Endothelial cell of umbilical vein (primary cell): ENCODE data around the gene PRSS33. TPM values are rescaled to one million over a fixed set of nuclear protein-coding genes. Genes with fewer than 3 reads are reported as not detected.

Experiments
- BruUV-seq: library from RNA; stranded (reverse); fragments of 400-500 nt; replicated peaks from 2 replicates; lab custom pipeline; 2021; lab: Mats Ljungman, UMichigan
- CTCF ChIA-PET: fragments of 300-600, 350-600 bp; sonication (Branson Sonifier 250); formaldehyde crosslinking; loops from one replicate; lab custom pipeline; 2021; ENCODE audit warnings: antibody characterized with exemption, inconsistent platforms; lab: Charles Lee
- POLR2A ChIA-PET: fragments of 300-600, 350-600 bp; sonication (Branson Sonifier 250); formaldehyde crosslinking; loops from one replicate; lab custom pipeline; 2021; ENCODE audit warnings: antibody characterized with exemption, inconsistent platforms; lab: Charles Lee
- DNase-seq: peaks from one replicate; pipeline ENCODE4 v3.0.0-alpha.2; 2011; ENCODE audit warnings: low read depth, low spot score
- FAIRE-seq: peaks from 2 replicates; lab custom pipeline; 2011; peaks lifted over from hg19 to GRCh38; lab: Jason Lieb, UNC
- H2AFZ ChIP-seq: 2 replicates; pipeline ENCODE4 v1.6.0; 2012; ENCODE audit warnings: low read depth, low read length, control low read depth, inconsistent platforms
- H3K27ac ChIP-seq: 2 replicates; pipeline ENCODE4 v1.5.1; 2011; ENCODE audit warnings: low read depth, mild to moderate bottlenecking, control low read depth, low read length, moderate library complexity; ENCODE audit not compliant: insufficient read depth
- H3K27me3 ChIP-seq, 2 experiments: 2 replicates each; pipeline versions ENCODE4 v1.6.0 to v1.6.1; 2011; ENCODE audit warnings: low read length in 2 of 2, mixed read lengths in 1 of 2; ENCODE audit not compliant: control insufficient read depth in 2 of 2, insufficient read depth in 2 of 2
- H3K36me3 ChIP-seq, 2 experiments: 2 replicates in 1 of 2; 3 replicates in 1 of 2; pipeline ENCODE4 v1.5.1; 2011; ENCODE audit warnings: low read length in 2 of 2, mild to moderate bottlenecking in 1 of 2, moderate library complexity in 1 of 2; ENCODE audit not compliant: control insufficient read depth in 2 of 2, insufficient read depth in 2 of 2; ENCODE audit errors: extremely low read depth in 1 of 2
- H3K4me1 ChIP-seq: 3 replicates; pipeline ENCODE4 v1.5.1; 2011; ENCODE audit warnings: mild to moderate bottlenecking, low read length; ENCODE audit not compliant: control insufficient read depth, insufficient read depth; ENCODE audit errors: extremely low read depth
- H3K4me2 ChIP-seq: 2 replicates; pipeline ENCODE4 v1.6.1; 2011; ENCODE audit warnings: low read length, control low read depth, mixed read lengths; ENCODE audit not compliant: insufficient read depth
- H3K4me3 ChIP-seq, 3 experiments: fragments of 200-600 bp in 1 of 3; sonication (generic), shearing (Covaris generic) in 1 of 3; replicated peaks in 1 of 3; 2 replicates each; pipeline ENCODE4 v1.5.1; 2011 to 2016; ENCODE audit warnings: control low read depth in 3 of 3, low read length in 3 of 3, mild to moderate bottlenecking in 2 of 3, inconsistent platforms in 1 of 3, low read depth in 1 of 3, moderate library complexity in 1 of 3; ENCODE audit not compliant: insufficient read depth in 1 of 3
- H3K79me2 ChIP-seq: 2 replicates; pipeline ENCODE4 v1.6.0; 2012; ENCODE audit warnings: low read length, inconsistent platforms; ENCODE audit not compliant: control insufficient read depth, insufficient read depth
- H3K9ac ChIP-seq: replicated peaks from 2 replicates; pipeline ENCODE3; 2011; ENCODE audit warnings: low read length, control low read depth; ENCODE audit not compliant: insufficient read depth; ENCODE audit errors: extremely low read depth
- H3K9me1 ChIP-seq: replicated peaks from 3 replicates; pipeline ENCODE4 v1.6.0; 2011; ENCODE audit warnings: mild to moderate bottlenecking, low read length; ENCODE audit not compliant: control insufficient read depth, insufficient read depth; ENCODE audit errors: extremely low read depth
- H3K9me3 ChIP-seq: replicated peaks from 2 replicates; pipeline ENCODE4 v1.5.1; 2012; ENCODE audit warnings: low read length, inconsistent platforms; ENCODE audit not compliant: control insufficient read depth, insufficient read depth
- H4K20me1 ChIP-seq: replicated peaks from 2 replicates; pipeline ENCODE3; 2011; ENCODE audit warnings: mild to moderate bottlenecking, low read length; ENCODE audit not compliant: control insufficient read depth, insufficient read depth; ENCODE audit errors: extremely low read depth
- EZH2 ChIP-seq: IDR thresholded peaks from 2 replicates; pipeline ENCODE4 v1.6.1; 2012; ENCODE audit warnings: borderline replicate concordance, low read depth, mild to moderate bottlenecking, moderate library complexity, low read length, inconsistent platforms; ENCODE audit not compliant: severe bottlenecking
- FOS ChIP-seq: IDR thresholded peaks from 2 replicates; pipeline ENCODE4 v1.6.1; 2011; ENCODE audit warnings: mild to moderate bottlenecking, low read length, moderate library complexity, borderline replicate concordance; ENCODE audit not compliant: insufficient read depth
- GATA2 ChIP-seq: IDR thresholded peaks from 2 replicates; pipeline ENCODE4 v1.7.0; 2011; ENCODE audit warnings: low read depth, mild to moderate bottlenecking, moderate library complexity, mixed read lengths, low read length; ENCODE audit not compliant: insufficient read length, insufficient read depth
- JUN ChIP-seq: IDR thresholded peaks from 2 replicates; pipeline ENCODE4 v1.6.1; 2011; ENCODE audit warnings: borderline replicate concordance, low read depth; ENCODE audit not compliant: insufficient read length, insufficient read depth
- MYC ChIP-seq: IDR thresholded peaks from one replicate; pipeline ENCODE4 v1.6.1; 2011; ENCODE audit warnings: mild to moderate bottlenecking, low read depth, low read length
- POLR2A ChIP-seq: IDR thresholded peaks from 2 replicates; pipeline ENCODE4 v1.6.1; 2012; ENCODE audit warnings: low read depth, mild to moderate bottlenecking, control low read depth, low read length
- POLR2AphosphoS5 ChIP-seq: IDR thresholded peaks from 2 replicates; pipeline ENCODE4 v1.6.1; 2012; ENCODE audit warnings: low read depth, mild to moderate bottlenecking, control low read depth, low read length, moderate library complexity; ENCODE audit not compliant: insufficient read depth
- dilution Hi-C: fragments of 300-500 bp; cut with MboI; formaldehyde crosslinking; loops from one replicate; pipeline ENCODE4 v1.15.0; 2019; ENCODE audit warnings: low sequenced_read_pairs; ENCODE audit not compliant: extremely low pct_ligation_motif_present
- intact Hi-C: fragments of 100-400 bp; cut with micrococcal nuclease; formaldehyde crosslinking; loops from one replicate; pipeline ENCODE4 v1.10.0; 2022
- polyA plus RNA-seq, 4 experiments: library from polyadenylated mRNA; depleted of rRNA in 3 of 4; stranded (reverse) in 3 of 4; unstranded in 1 of 4; fragments of >200 nt; gene quantifications; 2 replicates each; pipeline versions ENCODE4 v1.2.1 to v1.2.3, GENCODE V29; 2011 to 2012; ENCODE audit warnings: missing spikeins in 1 of 4
- total RNA-seq: library from RNA; stranded (reverse); gene quantifications from 2 replicates; pipeline ENCODE4 v1.2.3, GENCODE V29; 2021
- TF ChIP-seq, protein P1 (sequence below): IDR thresholded peaks from 2 replicates; pipeline ENCODE4 v1.6.1; 2011; ENCODE audit not compliant: insufficient read depth, insufficient read length
- TF ChIP-seq, protein P2 (sequence below), 2 donors: IDR thresholded peaks; 1 replicate in 1 of 2; 2 replicates in 1 of 2; pipeline ENCODE4 v1.5.1; 2011; ENCODE audit warnings: low read length in 2 of 2, mild to moderate bottlenecking in 2 of 2, moderate library complexity in 2 of 2, control low read depth in 1 of 2, inconsistent platforms in 1 of 2, low read depth in 1 of 2; ENCODE audit not compliant: insufficient read depth in 1 of 2; ENCODE audit errors: extremely low read depth in 1 of 2

The PRSS33 gene
- total and polyA plus RNA-seq, 2 donors (not counting 3 experiments of a cell fraction or from before 2014, with no cell fraction given): not detected

DNA sequence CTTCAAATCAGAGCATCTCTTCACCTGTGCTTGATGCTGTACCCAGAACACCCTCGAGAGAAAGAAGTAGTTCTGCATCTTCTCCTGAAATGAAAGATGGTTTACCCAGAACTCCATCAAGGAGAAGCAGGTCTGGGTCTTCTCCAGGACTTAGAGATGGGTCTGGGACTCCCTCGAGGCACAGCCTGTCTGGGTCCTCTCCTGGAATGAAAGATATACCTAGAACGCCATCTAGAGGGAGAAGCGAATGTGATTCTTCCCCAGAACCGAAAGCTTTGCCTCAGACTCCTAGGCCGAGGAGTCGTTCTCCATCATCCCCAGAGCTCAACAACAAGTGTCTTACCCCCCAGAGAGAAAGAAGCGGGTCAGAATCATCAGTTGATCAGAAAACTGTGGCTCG is 22.6 kb downstream of the PRSS33 start:
- H4K20me1 ChIP-seq: no peaks in the 10 kb centered on the region
- dilution Hi-C loops: no loop called here
- intact Hi-C loops: no loop called here

More for the DNA sequence above, 22.6 kb downstream of the PRSS33 start:
- Histone ChIP-seq H3K27ac (no peak overlapping the region), H3K4me2 (no peak overlapping the region), H3K4me3 (no peak overlapping the region), H3K36me3 (peaks cover 78 to 90% of the 10 kb centered on the region in 2 experiments), H3K27me3 (no peaks in the 10 kb centered on the region), H3K4me1 (no peaks in the 10 kb centered on the region), H3K9me3 (no peaks in the 10 kb centered on the region), H3K79me2 (peaks cover 87% of the 10 kb centered on the region), H3K9me1 (no peaks in the 10 kb centered on the region), H2AFZ (no peak overlapping the region), H3K9ac (no peak overlapping the region)
- no peak for DNase-seq
- POLR2A ChIA-PET: no interaction called here
- TF ChIP-seq POLR2A: no peak
- TF ChIP-seq GATA2: no peak
- TF ChIP-seq, protein P1, sequence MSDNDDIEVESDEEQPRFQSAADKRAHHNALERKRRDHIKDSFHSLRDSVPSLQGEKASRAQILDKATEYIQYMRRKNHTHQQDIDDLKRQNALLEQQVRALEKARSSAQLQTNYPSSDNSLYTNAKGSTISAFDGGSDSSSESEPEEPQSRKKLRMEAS: no peak
- TF ChIP-seq POLR2AphosphoS5: no peak
- TF ChIP-seq, protein P2, sequence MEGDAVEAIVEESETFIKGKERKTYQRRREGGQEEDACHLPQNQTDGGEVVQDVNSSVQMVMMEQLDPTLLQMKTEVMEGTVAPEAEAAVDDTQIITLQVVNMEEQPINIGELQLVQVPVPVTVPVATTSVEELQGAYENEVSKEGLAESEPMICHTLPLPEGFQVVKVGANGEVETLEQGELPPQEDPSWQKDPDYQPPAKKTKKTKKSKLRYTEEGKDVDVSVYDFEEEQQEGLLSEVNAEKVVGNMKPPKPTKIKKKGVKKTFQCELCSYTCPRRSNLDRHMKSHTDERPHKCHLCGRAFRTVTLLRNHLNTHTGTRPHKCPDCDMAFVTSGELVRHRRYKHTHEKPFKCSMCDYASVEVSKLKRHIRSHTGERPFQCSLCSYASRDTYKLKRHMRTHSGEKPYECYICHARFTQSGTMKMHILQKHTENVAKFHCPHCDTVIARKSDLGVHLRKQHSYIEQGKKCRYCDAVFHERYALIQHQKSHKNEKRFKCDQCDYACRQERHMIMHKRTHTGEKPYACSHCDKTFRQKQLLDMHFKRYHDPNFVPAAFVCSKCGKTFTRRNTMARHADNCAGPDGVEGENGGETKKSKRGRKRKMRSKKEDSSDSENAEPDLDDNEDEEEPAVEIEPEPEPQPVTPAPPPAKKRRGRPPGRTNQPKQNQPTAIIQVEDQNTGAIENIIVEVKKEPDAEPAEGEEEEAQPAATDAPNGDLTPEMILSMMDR (IDR thresholded peaks at IDR 0.05; ENCODE audit: extremely low read depth in 1 of 2, insufficient read depth in 1 of 2, low read depth in 1 of 2, low read length in 2 of 2): no peak
- TF ChIP-seq FOS: no peak
- no peak for TF ChIP-seq EZH2
- TF ChIP-seq JUN: no peak
- TF ChIP-seq MYC: no peak
- FAIRE-seq: no peak
- CTCF ChIA-PET: no interaction called here
- no TSS peak for BruUV-seq
